Body of pancreas (tissue), 4 donors: ENCODE data around the gene LYRM4. TPM values are rescaled to one million over a fixed set of nuclear protein-coding genes. Genes with fewer than 3 reads are reported as not detected.

Experiments used
- ATAC-seq: fragments of 150-250 bp; one replicate; pipeline ENCODE4 v1.9.1; 2016
- DNase-seq, 4 donors: peaks; one replicate each; pipeline ENCODE4 v3.0.0-alpha.2; 2019
- H3K27ac ChIP-seq, 4 donors: fragments of 200-600 bp; sonication (generic); 1 replicate in 3 of 4; 2 replicates in 1 of 4; pipeline versions ENCODE4 v1.5.1 to v1.6.1; 2016 to 2019; ENCODE audit warnings: mild to moderate bottlenecking in 1 of 4, mixed read lengths in 1 of 4, moderate library complexity in 1 of 4
- H3K27me3 ChIP-seq, 2 donors: fragments of 200-600 bp; sonication (generic); one replicate each; pipeline ENCODE4 v1.6.0; 2016; ENCODE audit warnings: mild to moderate bottlenecking in 1 of 2
- H3K36me3 ChIP-seq, 2 donors: fragments of 200-600 bp; sonication (generic); replicated peaks in 1 of 2; 2 replicates each; pipeline ENCODE4 v1.5.1; 2016; ENCODE audit warnings: low read depth in 2 of 2; ENCODE audit not compliant: insufficient read depth in 1 of 2
- H3K4me1 ChIP-seq: fragments of 200-600 bp; sonication (generic); one replicate; pipeline ENCODE4 v1.6.0; 2016
- H3K4me3 ChIP-seq, 2 donors: fragments of 200-600 bp; sonication (generic); 1 replicate in 1 of 2; 2 replicates in 1 of 2; pipeline ENCODE4 v1.5.1; 2016 to 2019
- H3K9me3 ChIP-seq, 3 donors: fragments of 200-600 bp; sonication (generic); 1 replicate in 2 of 3; 2 replicates in 1 of 3; pipeline ENCODE4 v1.5.1; 2016
- CTCF ChIP-seq, 7 experiments: fragments of 450-650 bp in 4 of 7; fragments of 200-600 bp in 3 of 7; sonication (generic) in 3 of 7; IDR thresholded peaks; one replicate each; pipeline ENCODE4 v1.5.1; 2016 to 2019; ENCODE audit warnings: antibody characterized with exemption in 7 of 7
- POLR2A ChIP-seq, 3 donors: fragments of 450-650 bp; IDR thresholded peaks; one replicate each; pipeline ENCODE4 v1.6.1; 2016; ENCODE audit warnings: antibody characterized with exemption in 3 of 3, mild to moderate bottlenecking in 2 of 3
- WGBS, 2 donors: methylation state at CpG; one replicate each; pipeline ENCODE4 v1.1.5; 2017; 5-methylcytosine and 5-hydroxymethylcytosine counted together
- intact Hi-C: fragments of 100-400 bp; cut with DNase I; formaldehyde crosslinking; loops from one replicate; pipeline ENCODE4 v1.15.1; 2023
- total RNA-seq, 2 donors: library from RNA; depleted of rRNA; stranded (reverse); fragments of >200 nt; gene quantifications; one replicate each; pipeline ENCODE4 v1.1.0, GENCODE V29; 2016

LYRM4 gene
- total RNA-seq, 2 donors from 2014 or later = 15.3 to 18.5 TPM

- H3K4me1 ChIP-seq = no peaks in the 10 kb centered on the region
- no peak for DNase-seq
- H3K27ac ChIP-seq = no peak overlapping the region
- intact Hi-C loops = no loop called here
- ATAC-seq = no peak
- WGBS, 2 donors = 79% methylated on average over 14 of the region's 14 CpGs
- H3K9me3 ChIP-seq = no peaks in the 10 kb centered on the region
- no peaks in the 10 kb centered on the region for H3K27me3 ChIP-seq
- no peak overlapping the region for H3K4me3 ChIP-seq
- no peaks in the 10 kb centered on the region for H3K36me3 ChIP-seq
- TF ChIP-seq POLR2A (IDR thresholded peaks at IDR 0.05) = no peak
- TF ChIP-seq CTCF (IDR thresholded peaks at IDR 0.05) = no peak
These were observed 88.6 kb downstream of the LYRM4 start for GRCh38 chr6:5172041-5172653.

- no peak overlapping the region for H3K27ac ChIP-seq
- H3K9me3 ChIP-seq = no peaks in the 10 kb centered on the region
- no peaks in the 10 kb centered on the region for H3K36me3 ChIP-seq
- TF ChIP-seq CTCF (IDR thresholded peaks at IDR 0.05) (no peak), POLR2A (IDR thresholded peaks at IDR 0.05) (no peak)
- intact Hi-C loops = no loop called here
- no peaks in the 10 kb centered on the region for H3K27me3 ChIP-seq
- ATAC-seq = no peak
- no peak overlapping the region for H3K4me3 ChIP-seq
- WGBS, 2 donors = 78 to 84% methylated on average over 4 of the region's 4 CpGs
- no peaks in the 10 kb centered on the region for H3K4me1 ChIP-seq
- no peak for DNase-seq
These were observed 93.2 kb downstream of the LYRM4 start for GRCh38 chr6:5167501-5167900.

GRCh38 chr6:5164092-5164491, 96.7 kb downstream of the LYRM4 start:
- H3K36me3 ChIP-seq = no peaks in the 10 kb centered on the region
- TF ChIP-seq CTCF (IDR thresholded peaks at IDR 0.05) = no peak
- no peak for TF ChIP-seq POLR2A (IDR thresholded peaks at IDR 0.05)
- no peaks in the 10 kb centered on the region for H3K9me3 ChIP-seq
- intact Hi-C loops = no loop called here
- H3K27me3 ChIP-seq = no peaks in the 10 kb centered on the region
- no peak overlapping the region for H3K27ac ChIP-seq
- ATAC-seq (no peak), DNase-seq (no peak)
- no peak overlapping the region for H3K4me3 ChIP-seq
- H3K4me1 ChIP-seq = peaks cover under 1% of the 10 kb centered on the region

GRCh38 chr6:5163247-5163646, 97.5 kb downstream of the LYRM4 start:
- Histone ChIP-seq H3K27ac (no peak overlapping the region), H3K36me3 (no peaks in the 10 kb centered on the region), H3K4me3 (no peak overlapping the region), H3K4me1 (peaks cover 9% of the 10 kb centered on the region), H3K9me3 (no peaks in the 10 kb centered on the region), H3K27me3 (no peaks in the 10 kb centered on the region)
- no peak for TF ChIP-seq POLR2A (IDR thresholded peaks at IDR 0.05)
- no peak for TF ChIP-seq CTCF (IDR thresholded peaks at IDR 0.05)
- intact Hi-C loops = no loop called here
- ATAC-seq (no peak), DNase-seq (no peak)
- 95% methylated on average over 6 of the region's 6 CpGs for WGBS, 2 donors

GRCh38 chr6:5162355-5162754, 98.4 kb downstream of the LYRM4 start:
- no peak for DNase-seq
- Histone ChIP-seq H3K27ac (no peak overlapping the region), H3K36me3 (no peaks in the 10 kb centered on the region), H3K9me3 (no peaks in the 10 kb centered on the region), H3K27me3 (no peaks in the 10 kb centered on the region), H3K4me3 (no peak overlapping the region), H3K4me1 (peaks cover 14% of the 10 kb centered on the region)
- ATAC-seq = no peak
- WGBS, 2 donors = 84 to 90% methylated on average over 5 of the region's 5 CpGs
- intact Hi-C loops = no loop called here
- no peak for TF ChIP-seq CTCF (IDR thresholded peaks at IDR 0.05)
- no peak for TF ChIP-seq POLR2A (IDR thresholded peaks at IDR 0.05)
